Measurements from ENCODE around the gene JARID2.

Gene JARID2

DNA sequence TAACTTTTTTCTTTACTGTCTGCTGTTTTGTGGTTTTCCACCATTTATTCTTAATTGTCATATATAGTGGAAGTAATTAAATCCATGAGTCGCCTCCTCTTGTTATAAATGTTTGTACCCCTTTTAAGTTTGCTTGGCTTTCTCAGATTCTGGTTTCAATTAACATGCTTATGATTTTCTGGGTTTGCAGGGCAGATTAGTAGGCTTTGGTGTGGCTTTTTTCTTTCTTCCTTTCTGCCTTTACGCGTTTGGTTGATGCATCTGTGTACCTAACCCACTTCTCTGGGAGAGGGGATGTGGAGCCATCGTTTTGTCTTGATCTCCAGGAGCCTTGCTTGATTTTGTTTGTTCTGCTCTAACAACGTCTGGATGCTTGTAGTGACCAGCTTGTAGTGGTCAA, 100.4 kb downstream of the JARID2 start:
- Mint-ChIP-seq H3K4me1 (ENCODE audit: low read depth) (peaks cover 90% of the 10 kb centered on the region), H3K27ac (peak overlapping the region; percentile 79), H3K27me3 (no peaks in the 10 kb centered on the region), H3K36me3 (no peaks in the 10 kb centered on the region), H3K4me3 (peak overlapping the region; percentile 44), H3K9me3 (ENCODE audit: low read depth) (no peaks in the 10 kb centered on the region)

DNA sequence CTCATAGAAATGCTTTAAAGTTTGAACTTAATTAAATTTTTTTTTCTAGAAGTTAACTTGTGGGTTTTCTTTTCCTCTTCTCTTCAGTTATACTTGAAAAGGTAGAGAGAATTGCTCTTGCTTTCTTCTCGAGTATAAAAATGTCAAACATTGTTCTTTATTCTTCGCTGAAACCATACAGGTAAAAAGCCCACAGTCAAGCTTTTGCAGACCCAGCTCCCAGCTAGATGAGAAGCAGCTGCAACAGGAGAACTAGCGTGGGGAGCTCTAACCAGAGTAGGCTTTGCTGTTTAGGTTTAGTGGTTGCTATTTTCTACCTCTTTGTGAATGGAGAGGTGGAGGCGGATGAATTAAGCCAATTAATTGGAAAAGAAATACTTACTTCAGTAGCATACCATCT, 102.7 kb downstream of the JARID2 start:
- H3K9me3 Mint-ChIP-seq (ENCODE audit: low read depth): no peaks in the 10 kb centered on the region
- peak overlapping the region; percentile 20 for H3K4me3 Mint-ChIP-seq
- H3K27ac Mint-ChIP-seq: peak overlapping the region; percentile 50
- no peaks in the 10 kb centered on the region for H3K27me3 Mint-ChIP-seq
- H3K36me3 Mint-ChIP-seq: peaks cover 2% of the 10 kb centered on the region
- peaks cover 92% of the 10 kb centered on the region for H3K4me1 Mint-ChIP-seq (ENCODE audit: low read depth)

DNA sequence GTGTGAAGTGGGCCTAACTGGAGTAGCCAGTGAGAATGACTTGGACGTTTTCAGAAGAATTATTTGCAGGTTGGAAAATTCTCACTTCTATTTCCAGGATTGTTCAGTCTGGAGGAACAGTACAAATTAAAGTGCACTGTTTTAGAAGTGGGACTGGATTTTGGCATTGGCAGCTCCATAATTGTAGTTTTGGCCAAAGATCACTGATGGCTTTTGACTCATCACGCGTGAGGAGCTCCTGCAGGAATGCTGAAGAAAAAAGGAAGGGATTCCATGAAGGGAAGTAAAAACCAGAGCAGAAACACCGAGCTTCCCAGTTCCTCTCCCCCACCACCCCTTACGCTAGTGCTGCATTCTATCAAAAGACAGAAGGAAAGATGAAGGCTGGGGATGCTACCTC, 103.5 kb downstream of the JARID2 start:
- Mint-ChIP-seq H3K4me1 (ENCODE audit: low read depth) (peaks cover 92% of the 10 kb centered on the region), H3K27me3 (no peaks in the 10 kb centered on the region), H3K36me3 (peaks cover 2% of the 10 kb centered on the region), H3K27ac (peak overlapping the region; percentile 22), H3K9me3 (ENCODE audit: low read depth) (no peaks in the 10 kb centered on the region), H3K4me3 (no peak overlapping the region)

DNA sequence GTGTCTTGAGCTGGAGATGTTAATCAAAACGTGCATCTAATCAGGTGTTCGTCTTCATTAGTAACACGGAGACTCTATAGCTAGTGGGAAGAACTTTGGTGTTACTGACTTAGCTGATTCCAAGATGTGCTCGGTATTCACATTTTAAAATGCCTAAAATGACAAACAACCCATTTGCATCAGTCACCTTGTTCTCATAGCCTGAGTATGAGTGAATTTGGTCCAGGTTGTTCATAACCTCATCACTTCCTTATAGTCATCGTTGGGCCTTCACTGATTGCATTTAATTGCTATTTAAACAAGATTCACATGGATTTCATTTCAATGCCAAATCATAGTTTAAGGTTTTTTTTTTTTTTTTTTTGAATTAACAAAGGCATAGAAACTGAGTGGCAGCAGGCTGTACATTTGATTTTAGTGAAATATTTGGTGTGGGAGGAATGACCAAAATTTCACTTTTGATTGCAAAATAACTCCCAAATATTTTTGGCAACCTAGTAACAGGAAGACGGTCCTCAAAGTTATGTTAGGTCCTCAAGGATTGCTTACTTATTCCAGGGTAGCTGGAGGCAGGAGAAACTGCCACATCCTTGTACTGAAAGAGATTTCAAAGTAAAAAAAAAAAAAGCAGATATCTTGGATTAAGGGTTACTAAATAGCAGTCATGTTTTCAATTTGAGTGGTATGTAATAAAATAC, 104.7 kb downstream of the JARID2 start:
- Mint-ChIP-seq H3K4me1 (ENCODE audit: low read depth) (peaks cover 87% of the 10 kb centered on the region), H3K4me3 (no peak overlapping the region), H3K36me3 (peaks cover 2% of the 10 kb centered on the region), H3K27me3 (no peaks in the 10 kb centered on the region), H3K9me3 (ENCODE audit: low read depth) (no peaks in the 10 kb centered on the region), H3K27ac (no peak overlapping the region)

DNA sequence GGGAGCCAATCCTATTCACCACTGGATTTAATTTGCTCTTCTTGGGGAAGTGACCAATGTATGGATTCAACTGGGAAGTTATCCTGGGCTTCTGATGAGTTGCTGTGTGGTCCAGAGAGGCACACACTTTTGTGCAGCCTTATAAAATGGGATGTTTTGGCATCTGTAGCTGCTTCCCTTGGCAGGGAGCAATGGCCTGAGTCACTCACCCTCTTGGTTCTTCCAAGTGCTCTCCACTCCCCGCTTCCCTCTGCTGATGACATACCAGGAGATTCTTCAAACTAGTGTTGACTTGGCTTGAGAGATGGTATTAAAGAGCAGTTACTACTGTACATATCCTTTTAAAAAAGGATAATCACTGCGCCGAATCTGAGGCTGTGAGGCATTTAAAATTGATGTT, 105.8 kb downstream of the JARID2 start:
- no peak overlapping the region for H3K4me3 Mint-ChIP-seq
- H3K4me1 Mint-ChIP-seq (ENCODE audit: low read depth): peaks cover 84% of the 10 kb centered on the region
- H3K27me3 Mint-ChIP-seq: no peaks in the 10 kb centered on the region
- no peaks in the 10 kb centered on the region for H3K9me3 Mint-ChIP-seq (ENCODE audit: low read depth)
- H3K27ac Mint-ChIP-seq: no peak overlapping the region
- peaks cover 2% of the 10 kb centered on the region for H3K36me3 Mint-ChIP-seq

DNA sequence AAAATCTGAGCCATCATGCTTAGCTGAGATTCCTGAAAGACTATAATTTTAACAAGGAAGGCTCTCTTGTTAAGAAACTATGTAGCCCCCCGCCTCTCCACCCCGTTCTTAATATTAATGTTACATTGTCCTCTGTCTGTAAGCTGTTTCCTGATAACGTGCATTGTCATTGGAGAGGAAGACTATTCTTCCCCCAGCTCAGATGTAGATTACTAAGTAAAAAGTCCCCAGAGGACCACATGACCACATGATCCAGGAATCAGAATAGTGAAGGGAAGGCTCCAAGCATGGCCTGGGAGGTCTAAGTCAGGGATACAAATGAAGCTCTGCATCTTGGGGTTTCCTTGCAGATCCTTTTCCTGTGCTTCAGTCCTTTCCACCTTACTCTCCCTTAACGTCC, 106.4 kb downstream of the JARID2 start:
- Mint-ChIP-seq H3K9me3 (ENCODE audit: low read depth) (no peaks in the 10 kb centered on the region), H3K27me3 (no peaks in the 10 kb centered on the region), H3K4me1 (ENCODE audit: low read depth) (peaks cover 82% of the 10 kb centered on the region), H3K27ac (no peak overlapping the region), H3K36me3 (peaks cover 2% of the 10 kb centered on the region), H3K4me3 (no peak overlapping the region)

DNA sequence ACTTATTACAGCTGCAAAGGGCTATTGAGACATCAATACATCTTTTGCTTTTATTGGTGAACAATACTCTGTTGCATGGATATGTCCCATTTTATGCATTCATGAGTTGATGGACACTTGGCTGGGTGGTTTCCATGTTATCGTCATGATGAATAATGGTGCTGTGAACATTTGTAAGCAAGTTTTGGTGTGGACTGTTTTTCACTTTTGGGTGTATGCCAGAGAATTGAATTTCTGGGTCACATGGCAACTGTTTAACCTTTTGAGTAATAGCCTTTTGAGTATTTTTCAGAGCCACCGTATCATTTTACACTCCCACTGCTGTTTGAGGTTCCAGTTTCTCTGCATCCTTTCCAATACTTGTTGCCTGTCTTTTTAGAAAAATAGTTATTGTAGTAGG, 107.0 kb downstream of the JARID2 start:
- Mint-ChIP-seq H3K27ac (no peak overlapping the region), H3K4me1 (ENCODE audit: low read depth) (peaks cover 81% of the 10 kb centered on the region), H3K9me3 (ENCODE audit: low read depth) (no peaks in the 10 kb centered on the region), H3K36me3 (peaks cover 2% of the 10 kb centered on the region), H3K27me3 (no peaks in the 10 kb centered on the region), H3K4me3 (no peak overlapping the region)

DNA sequence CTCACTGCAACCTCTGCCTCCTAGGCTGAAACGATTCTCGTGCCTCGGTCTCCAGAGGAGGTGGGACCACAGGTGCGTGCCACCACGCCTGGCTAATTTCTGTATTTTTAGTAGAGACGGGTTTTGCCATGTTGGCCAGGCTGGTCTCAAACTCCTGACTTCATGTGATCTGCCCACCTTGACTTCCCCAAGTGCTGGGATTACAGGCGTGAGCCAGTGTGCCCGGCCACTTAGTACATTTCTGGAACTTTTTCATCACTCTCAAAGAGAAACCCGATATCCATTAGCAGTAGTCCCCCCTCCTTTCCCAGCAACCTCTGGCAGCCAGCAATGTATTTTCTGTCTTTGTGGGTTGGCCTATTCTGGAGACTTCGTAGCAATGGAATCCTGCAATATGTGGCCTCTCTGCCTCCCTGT, 109.8 kb downstream of the JARID2 start:
- no peaks in the 10 kb centered on the region for H3K9me3 Mint-ChIP-seq (ENCODE audit: low read depth)
- H3K27ac Mint-ChIP-seq: no peak overlapping the region
- no peaks in the 10 kb centered on the region for H3K27me3 Mint-ChIP-seq
- H3K36me3 Mint-ChIP-seq: peaks cover 2% of the 10 kb centered on the region
- H3K4me3 Mint-ChIP-seq: no peak overlapping the region
- H3K4me1 Mint-ChIP-seq (ENCODE audit: low read depth): peaks cover 74% of the 10 kb centered on the region

DNA sequence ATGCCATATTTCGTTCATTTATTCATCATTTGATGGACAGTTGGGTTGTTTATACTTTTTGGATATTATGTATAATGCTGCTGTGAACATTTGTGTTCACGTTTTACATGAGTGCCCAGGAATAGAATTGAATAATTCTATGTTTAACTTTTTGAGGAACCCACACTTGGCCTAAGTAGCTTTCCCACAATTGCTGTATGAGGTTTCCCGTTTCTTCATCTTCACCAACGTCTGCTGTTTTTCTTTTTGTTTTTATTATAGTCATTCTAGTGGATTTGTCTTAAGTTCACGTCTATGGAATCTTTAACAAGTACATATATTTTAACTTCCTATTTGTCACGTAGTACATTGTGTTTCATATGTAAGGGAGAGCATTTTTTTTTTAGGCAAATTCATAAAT, 110.3 kb downstream of the JARID2 start:
- Mint-ChIP-seq H3K27ac (no peak overlapping the region), H3K9me3 (ENCODE audit: low read depth) (no peaks in the 10 kb centered on the region), H3K4me3 (no peak overlapping the region)

DNA sequence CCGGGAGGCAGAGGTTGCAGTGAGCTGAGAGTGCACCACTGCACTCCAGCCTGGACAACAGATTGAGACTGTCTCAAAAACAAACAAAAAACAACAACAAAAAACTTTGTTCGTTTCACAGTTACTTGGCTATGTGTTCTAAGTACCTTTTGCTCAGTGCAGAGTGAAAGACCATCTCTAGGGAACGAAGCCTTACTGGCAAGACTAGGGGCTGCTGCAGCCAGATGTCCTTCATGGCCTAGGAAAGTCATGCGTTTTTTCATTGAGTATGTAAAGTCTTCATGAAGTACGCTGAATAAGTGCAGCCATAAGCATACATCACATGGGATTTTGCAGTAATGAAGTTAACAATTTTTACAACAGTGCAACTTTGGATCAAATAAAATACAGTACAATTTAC, 111.1 kb downstream of the JARID2 start:
- Mint-ChIP-seq H3K36me3 (peaks cover 2% of the 10 kb centered on the region), H3K27ac (no peak overlapping the region), H3K4me3 (no peak overlapping the region), H3K9me3 (ENCODE audit: low read depth) (no peaks in the 10 kb centered on the region), H3K27me3 (no peaks in the 10 kb centered on the region), H3K4me1 (ENCODE audit: low read depth) (peaks cover 64% of the 10 kb centered on the region)

More for the DNA sequence above, 110.3 kb downstream of the JARID2 start:
- Mint-ChIP-seq H3K27me3 (no peaks in the 10 kb centered on the region), H3K36me3 (peaks cover 2% of the 10 kb centered on the region), H3K4me1 (ENCODE audit: low read depth) (peaks cover 71% of the 10 kb centered on the region)

DNA sequence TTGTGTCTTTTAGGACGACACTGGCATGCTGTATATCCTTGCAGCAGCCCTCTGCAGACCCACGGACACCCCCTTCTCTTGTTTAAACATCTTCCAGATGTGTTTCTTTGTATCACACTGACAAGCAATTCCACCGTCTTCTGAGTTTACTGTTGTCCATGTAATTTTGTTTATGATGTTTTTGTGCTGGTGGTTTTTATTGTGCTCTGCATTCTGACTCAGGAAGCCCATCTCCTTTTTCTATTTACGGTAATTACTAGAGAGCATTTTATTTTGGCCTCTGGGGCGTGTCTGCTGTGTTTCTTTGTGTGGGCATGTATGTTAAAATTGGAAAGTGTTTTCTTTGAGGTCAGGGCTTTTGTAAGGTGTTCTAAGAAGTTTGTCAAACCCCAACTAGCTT, 111.9 kb downstream of the JARID2 start:
- Mint-ChIP-seq H3K4me1 (ENCODE audit: low read depth) (peaks cover 56% of the 10 kb centered on the region), H3K9me3 (ENCODE audit: low read depth) (no peaks in the 10 kb centered on the region), H3K36me3 (peaks cover 2% of the 10 kb centered on the region), H3K4me3 (no peak overlapping the region), H3K27ac (no peak overlapping the region), H3K27me3 (no peaks in the 10 kb centered on the region)

DNA sequence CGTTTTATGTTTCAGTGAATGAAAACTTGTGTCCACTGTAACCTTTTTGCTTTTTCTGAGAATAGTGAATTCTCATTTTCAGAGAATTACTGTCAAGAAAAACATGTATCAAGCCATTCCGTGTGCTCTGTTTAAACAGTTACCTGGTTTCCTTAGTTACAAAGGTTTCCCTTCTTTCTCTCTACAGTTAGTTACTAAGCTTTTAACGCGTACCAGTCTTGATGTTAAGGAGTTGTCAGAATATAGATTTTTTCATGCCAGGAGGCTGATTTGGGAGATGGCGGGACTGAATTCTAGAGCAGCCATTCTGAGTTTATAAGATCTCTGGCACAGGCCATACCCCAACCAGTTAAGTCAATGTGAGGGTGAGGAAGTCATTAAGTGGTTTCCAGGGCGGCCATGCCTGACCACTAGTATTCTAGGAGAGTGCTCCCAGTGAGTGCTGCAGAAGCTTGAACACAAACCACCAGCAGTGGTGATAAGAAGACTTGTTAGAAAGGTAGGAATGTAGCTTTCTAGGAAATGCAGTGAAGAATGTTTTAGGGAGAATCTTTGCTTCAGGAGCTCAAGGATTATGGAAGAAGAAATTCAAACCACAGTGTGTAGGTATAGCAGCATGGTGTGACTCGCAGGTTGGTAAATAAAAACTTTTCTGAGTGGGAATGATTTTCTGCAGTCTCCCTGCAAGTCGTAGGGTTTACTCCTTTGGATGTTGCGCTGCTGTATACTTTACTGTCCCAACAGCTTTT, 112.9 kb downstream of the JARID2 start:
- H3K36me3 Mint-ChIP-seq: no peaks in the 10 kb centered on the region
- no peaks in the 10 kb centered on the region for H3K27me3 Mint-ChIP-seq
- no peaks in the 10 kb centered on the region for H3K9me3 Mint-ChIP-seq (ENCODE audit: low read depth)
- H3K27ac Mint-ChIP-seq: no peak overlapping the region
- no peak overlapping the region for H3K4me3 Mint-ChIP-seq
- peaks cover 47% of the 10 kb centered on the region for H3K4me1 Mint-ChIP-seq (ENCODE audit: low read depth)

DNA sequence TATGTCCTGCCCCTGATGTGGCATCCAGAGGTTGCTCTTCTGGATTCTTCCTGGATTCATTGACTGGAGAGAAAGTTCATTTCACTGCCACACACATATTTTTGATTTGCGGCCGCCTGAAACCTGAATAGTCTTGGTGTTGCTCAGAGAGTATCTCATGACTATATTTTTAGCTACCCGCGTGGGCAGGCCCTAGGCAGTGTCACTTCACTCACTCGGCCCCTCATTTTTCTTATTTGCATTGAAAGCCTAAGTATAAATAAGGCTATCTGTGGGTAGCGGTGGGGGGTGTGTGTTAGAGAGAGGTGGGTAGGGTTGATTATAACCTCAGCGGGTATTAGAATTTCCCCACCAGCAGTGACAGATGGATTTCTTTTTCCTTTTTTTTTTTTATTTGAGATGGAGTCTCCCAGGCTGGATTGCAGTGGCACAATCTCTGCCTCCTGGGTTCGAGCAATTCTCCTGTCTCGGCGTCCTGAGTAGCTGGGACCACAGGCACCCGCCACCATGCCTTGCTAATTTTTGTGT, 113.5 kb downstream of the JARID2 start:
- peaks cover 41% of the 10 kb centered on the region for H3K4me1 Mint-ChIP-seq (ENCODE audit: low read depth)
- no peaks in the 10 kb centered on the region for H3K27me3 Mint-ChIP-seq
- no peaks in the 10 kb centered on the region for H3K9me3 Mint-ChIP-seq (ENCODE audit: low read depth)
- no peaks in the 10 kb centered on the region for H3K36me3 Mint-ChIP-seq
- no peak overlapping the region for H3K4me3 Mint-ChIP-seq
- no peak overlapping the region for H3K27ac Mint-ChIP-seq

DNA sequence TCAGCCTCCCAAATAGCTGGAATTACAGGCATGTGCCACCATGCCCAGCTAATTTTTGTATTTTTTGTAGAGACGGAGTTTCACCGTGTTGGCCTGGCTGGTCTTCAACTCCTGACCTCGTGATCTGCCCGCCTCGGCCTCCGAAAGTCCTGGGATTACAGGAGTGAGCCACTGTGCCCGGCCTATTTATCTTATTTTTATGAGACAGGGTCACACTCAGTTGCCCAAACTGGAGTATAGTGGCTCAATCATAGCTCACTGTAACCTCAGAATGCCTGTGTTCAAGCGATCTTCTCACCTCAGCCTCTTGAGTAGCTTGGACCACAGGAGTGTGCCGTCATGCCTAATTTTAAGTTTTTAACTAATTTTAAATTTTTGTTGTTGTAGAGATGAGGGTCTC, 114.4 kb downstream of the JARID2 start:
- no peaks in the 10 kb centered on the region for H3K27me3 Mint-ChIP-seq
- H3K9me3 Mint-ChIP-seq (ENCODE audit: low read depth): no peaks in the 10 kb centered on the region
- no peaks in the 10 kb centered on the region for H3K36me3 Mint-ChIP-seq
- H3K4me1 Mint-ChIP-seq (ENCODE audit: low read depth): peaks cover 36% of the 10 kb centered on the region
- no peak overlapping the region for H3K4me3 Mint-ChIP-seq
- no peak overlapping the region for H3K27ac Mint-ChIP-seq

DNA sequence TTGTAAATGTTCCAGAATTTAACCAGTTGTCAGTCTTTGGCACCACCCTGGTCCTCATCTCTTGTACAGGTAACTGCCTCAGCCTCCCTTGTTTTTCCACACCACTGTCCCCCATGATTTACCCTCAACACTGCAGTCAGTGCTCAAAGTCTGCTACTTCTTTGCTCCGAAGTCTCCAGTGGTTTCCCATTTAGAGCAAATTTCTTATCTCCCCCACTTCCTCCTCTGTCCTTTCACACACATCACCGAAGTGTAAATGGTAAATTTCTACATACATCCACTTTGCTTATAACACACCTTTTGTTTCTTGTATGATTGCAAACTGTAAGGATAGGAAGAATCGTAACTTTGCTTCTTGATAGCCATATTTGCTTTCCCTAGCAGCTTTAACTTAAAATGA, 115.3 kb downstream of the JARID2 start:
- Mint-ChIP-seq H3K27ac (no peak overlapping the region), H3K36me3 (no peaks in the 10 kb centered on the region), H3K4me1 (ENCODE audit: low read depth) (peaks cover 31% of the 10 kb centered on the region), H3K9me3 (ENCODE audit: low read depth) (no peaks in the 10 kb centered on the region), H3K4me3 (no peak overlapping the region), H3K27me3 (no peaks in the 10 kb centered on the region)

Measured in activated naive CD8-positive, alpha-beta T cell (primary cell).